H1 (cell line): ENCODE data around the gene ADAM19. TPM values are rescaled to one million over a fixed set of nuclear protein-coding genes. Genes with fewer than 3 reads are reported as not detected.

ENCODE experiments used
- CTCF ChIA-PET: fragments of 300-600 bp; sonication (Branson Sonifier 250); formaldehyde crosslinking; loops from one replicate; lab custom pipeline; 2021; ENCODE audit not compliant: partially characterized antibody; lab: Charles Lee
- POLR2A ChIA-PET: fragments of 300-600 bp; sonication (Branson Sonifier 250); formaldehyde crosslinking; loops from one replicate; lab custom pipeline; 2021; ENCODE audit warnings: inconsistent platforms; ENCODE audit not compliant: partially characterized antibody; lab: Charles Lee
- DNase-seq, 2 experiments: peaks; one replicate each; pipeline versions ENCODE4 v3.0.0 to v3.0.0-alpha.2; 2010 to 2022; ENCODE audit warnings: low spot score in 2 of 2, low read depth in 1 of 2, mixed read lengths in 1 of 2
- FAIRE-seq: peaks from 2 replicates; lab custom pipeline; 2011; peaks lifted over from hg19 to GRCh38; lab: Jason Lieb, UNC
- H2AFZ ChIP-seq: 2 replicates; pipeline ENCODE4 v1.8.1; 2012; ENCODE audit warnings: low read length, inconsistent platforms
- H2AK5ac ChIP-seq: 2 replicates; pipeline ENCODE4 v1.6.1; 2013; ENCODE audit warnings: low read depth, low read length
- H2BK120ac ChIP-seq: replicated peaks from 2 replicates; pipeline ENCODE3; 2013; ENCODE audit warnings: low read depth, low read length, inconsistent platforms
- H2BK12ac ChIP-seq: 2 replicates; pipeline ENCODE4 v1.6.1; 2013; ENCODE audit warnings: low read depth, low read length
- H2BK15ac ChIP-seq: 2 replicates; pipeline ENCODE4 v1.6.1; 2013; ENCODE audit warnings: low read length
- H2BK20ac ChIP-seq: 2 replicates; pipeline ENCODE4 v1.6.1; 2013; ENCODE audit warnings: low read length
- H2BK5ac ChIP-seq: 2 replicates; pipeline ENCODE4 v1.6.1; 2013; ENCODE audit warnings: low read depth, low read length
- H3K14ac ChIP-seq: 2 replicates; pipeline ENCODE4 v1.6.1; 2013; ENCODE audit warnings: inconsistent platforms; ENCODE audit not compliant: insufficient read length
- H3K18ac ChIP-seq: 2 replicates; pipeline ENCODE4 v1.6.1; 2013; ENCODE audit warnings: low read length; ENCODE audit errors: extremely low read depth
- H3K23ac ChIP-seq: 2 replicates; pipeline ENCODE4 v1.6.1; 2013; ENCODE audit warnings: inconsistent platforms; ENCODE audit not compliant: insufficient read length
- H3K23me2 ChIP-seq: 2 replicates; pipeline ENCODE4 v1.6.1; 2013; ENCODE audit warnings: low read depth, low read length
- H3K27ac ChIP-seq: 2 replicates; pipeline ENCODE4 v1.6.1; 2011; ENCODE audit warnings: low read depth, low read length, inconsistent platforms
- H3K27me3 ChIP-seq, 4 experiments: replicated peaks in 1 of 4; 1 replicate in 1 of 4; 2 replicates in 3 of 4; pipeline versions ENCODE4 v1.6.1 to v1.8.1; 2011 to 2013; ENCODE audit warnings: low read length in 3 of 4, mild to moderate bottlenecking in 3 of 4, inconsistent platforms in 2 of 4, mixed read lengths in 2 of 4, moderate library complexity in 1 of 4; ENCODE audit not compliant: control insufficient read depth in 3 of 4, insufficient read depth in 3 of 4; ENCODE audit errors: extremely low read depth in 1 of 4
- H3K36me3 ChIP-seq, 4 experiments: 2 replicates each; pipeline versions ENCODE4 v1.6.1 to v1.8.1; 2011 to 2013; ENCODE audit warnings: mild to moderate bottlenecking in 4 of 4, low read length in 3 of 4, moderate library complexity in 2 of 4, control low read depth in 1 of 4, inconsistent platforms in 1 of 4; ENCODE audit not compliant: insufficient read depth in 4 of 4, control insufficient read depth in 2 of 4
- H3K4ac ChIP-seq: replicated peaks from 2 replicates; pipeline ENCODE3; 2013; ENCODE audit warnings: low read length, low read depth, mixed read lengths, inconsistent platforms; ENCODE audit not compliant: insufficient read length
- H3K4me1 ChIP-seq, 4 experiments: replicated peaks in 1 of 4; 1 replicate in 1 of 4; 2 replicates in 3 of 4; pipeline versions ENCODE4 v1.6.1 to v1.8.1; 2011 to 2013; ENCODE audit warnings: low read length in 3 of 4, inconsistent platforms in 2 of 4, mixed read lengths in 1 of 4; ENCODE audit not compliant: insufficient read depth in 4 of 4, control insufficient read depth in 3 of 4
- H3K4me2 ChIP-seq, 2 experiments: 2 replicates each; pipeline versions ENCODE4 v1.6.1 to v1.8.1; 2011 to 2013; ENCODE audit warnings: low read depth in 2 of 2, low read length in 2 of 2, control low read depth in 1 of 2, inconsistent platforms in 1 of 2, mild to moderate bottlenecking in 1 of 2; ENCODE audit not compliant: insufficient read depth in 1 of 2
- H3K4me3 ChIP-seq, 4 experiments: fragments of 200-600, 300-600 bp in 1 of 4; sonication (generic), shearing (Covaris generic), sonication (Bioruptor Twin) in 1 of 4; 2 replicates each; pipeline versions ENCODE4 v1.5.1 to v1.8.1; 2011 to 2016; ENCODE audit warnings: low read length in 4 of 4, low read depth in 3 of 4, control low read depth in 2 of 4, inconsistent platforms in 2 of 4, mild to moderate bottlenecking in 2 of 4, mixed read lengths in 1 of 4, moderate library complexity in 1 of 4; ENCODE audit not compliant: insufficient read depth in 2 of 4; ENCODE audit errors: extremely low read depth in 1 of 4
- H3K56ac ChIP-seq: replicated peaks from 2 replicates; pipeline ENCODE3; 2013; ENCODE audit warnings: low read depth, mild to moderate bottlenecking, mixed read lengths, low read length, inconsistent platforms; ENCODE audit not compliant: insufficient read length
- H3K79me1 ChIP-seq: 2 replicates; pipeline ENCODE4 v1.6.1; 2013; ENCODE audit warnings: low read depth, low read length, control low read depth
- H3K79me2 ChIP-seq, 2 experiments: 2 replicates each; pipeline versions ENCODE4 v1.6.1 to v1.8.1; 2012 to 2013; ENCODE audit warnings: low read length in 2 of 2, mild to moderate bottlenecking in 2 of 2, inconsistent platforms in 1 of 2; ENCODE audit not compliant: insufficient read depth in 2 of 2, control insufficient read depth in 1 of 2
- H3K9ac ChIP-seq, 4 experiments: replicated peaks in 1 of 4; 1 replicate in 1 of 4; 2 replicates in 3 of 4; pipeline versions ENCODE4 v1.6.1 to v1.8.1; 2011 to 2013; ENCODE audit warnings: low read depth in 3 of 4, low read length in 3 of 4, control low read depth in 2 of 4, mild to moderate bottlenecking in 2 of 4, moderate library complexity in 2 of 4, inconsistent platforms in 1 of 4; ENCODE audit errors: extremely low read depth in 1 of 4
- H3K9me3 ChIP-seq, 2 experiments: 2 replicates each; pipeline versions ENCODE4 v1.6.1 to v1.8.1; 2012 to 2013; ENCODE audit warnings: mild to moderate bottlenecking in 2 of 2, moderate library complexity in 2 of 2, control low read depth in 1 of 2, inconsistent platforms in 1 of 2, low read depth in 1 of 2, low read length in 1 of 2, mixed read lengths in 1 of 2; ENCODE audit not compliant: insufficient read depth in 2 of 2
- H4K20me1 ChIP-seq, 2 experiments: replicated peaks in 1 of 2; 2 replicates each; pipeline versions ENCODE3 to v1.8.1; 2011 to 2013; ENCODE audit warnings: inconsistent platforms in 2 of 2, low read length in 2 of 2, mild to moderate bottlenecking in 1 of 2; ENCODE audit not compliant: insufficient read depth in 2 of 2, control insufficient read depth in 1 of 2
- H4K5ac ChIP-seq: 2 replicates; pipeline ENCODE4 v1.6.1; 2013; ENCODE audit warnings: low read length, low read depth, mixed read lengths, inconsistent platforms; ENCODE audit not compliant: insufficient read length
- H4K8ac ChIP-seq: 2 replicates; pipeline ENCODE4 v1.8.0; 2013; ENCODE audit warnings: mild to moderate bottlenecking, moderate library complexity, low read length, inconsistent platforms; ENCODE audit not compliant: insufficient read depth; ENCODE audit errors: extremely low read depth
- H4K91ac ChIP-seq: replicated peaks from 2 replicates; pipeline ENCODE3; 2013; ENCODE audit warnings: low read length, mixed read lengths, inconsistent platforms; ENCODE audit not compliant: insufficient read length
- ASH2L ChIP-seq: fragments of 200-600, 300-600 bp; sonication (generic); IDR thresholded peaks from one replicate; pipeline ENCODE4 v1.7.1; 2017; ENCODE audit warnings: low read length
- CBX8 ChIP-seq: fragments of 300-800, 300-1000 bp; sonication (generic); IDR thresholded peaks from 2 replicates; pipeline ENCODE4 v1.7.1; 2016; ENCODE audit warnings: low read depth, low read length, borderline replicate concordance
- CTBP2 ChIP-seq: IDR thresholded peaks from 2 replicates; pipeline ENCODE4 v1.7.0; 2011; ENCODE audit warnings: borderline replicate concordance, mild to moderate bottlenecking, moderate library complexity, mixed read lengths, low read length; ENCODE audit not compliant: insufficient read depth, insufficient read length
- JUND ChIP-seq: IDR thresholded peaks from 2 replicates; pipeline ENCODE4 v1.6.1; 2011; ENCODE audit warnings: mild to moderate bottlenecking, improper control_type of control experiment, low read length
- KDM4A ChIP-seq: IDR thresholded peaks from one replicate; pipeline ENCODE4 v1.7.1; 2012; ENCODE audit warnings: low read depth, mild to moderate bottlenecking, moderate library complexity, low read length, inconsistent platforms; ENCODE audit not compliant: severe bottlenecking
- KDM5A ChIP-seq: fragments of 200-600 bp; IDR thresholded peaks from 2 replicates; pipeline ENCODE4 v1.7.1; 2012; ENCODE audit warnings: mild to moderate bottlenecking, low read length, inconsistent platforms, mixed read lengths
- NRF1 ChIP-seq: IDR thresholded peaks from 2 replicates; pipeline ENCODE4 v1.6.1; 2011; ENCODE audit warnings: mild to moderate bottlenecking, low read depth, low read length, improper control_type of control experiment
- PHF8 ChIP-seq: fragments of 200-600 bp; sonication (generic); conservative IDR thresholded peaks from 2 replicates; pipeline ENCODE4 v1.7.1; 2012; ENCODE audit warnings: low read depth, mild to moderate bottlenecking, inconsistent platforms, low read length, moderate library complexity
- RAD21 ChIP-seq, 2 experiments: IDR thresholded peaks in 1 of 2; conservative IDR thresholded peaks in 1 of 2; 2 replicates each; pipeline ENCODE4 v1.6.1; 2011; ENCODE audit warnings: low read depth in 2 of 2, low read length in 2 of 2, improper control_type of control experiment in 1 of 2, inconsistent platforms in 1 of 2, mild to moderate bottlenecking in 1 of 2, moderate library complexity in 1 of 2
- SIN3A ChIP-seq, 2 experiments: IDR thresholded peaks in 1 of 2; conservative IDR thresholded peaks in 1 of 2; 2 replicates each; pipeline ENCODE4 v1.6.1; 2011 to 2012; ENCODE audit warnings: low read length in 2 of 2, improper control_type of control experiment in 1 of 2, low read depth in 1 of 2, mild to moderate bottlenecking in 1 of 2
- SP4 ChIP-seq: IDR thresholded peaks from 2 replicates; pipeline ENCODE4 v1.6.1; 2012; ENCODE audit warnings: low read length, inconsistent platforms
- SUZ12 ChIP-seq: fragments of 200-600 bp; sonication (generic); IDR thresholded peaks from 2 replicates; pipeline ENCODE4 v1.6.1; 2012; ENCODE audit warnings: mild to moderate bottlenecking, inconsistent platforms, low read length, moderate library complexity, mixed read lengths
- TCF12 ChIP-seq: IDR thresholded peaks from 2 replicates; pipeline ENCODE4 v1.6.1; 2011; ENCODE audit warnings: low read depth, mild to moderate bottlenecking, low read length
- WGBS, 2 experiments: shearing (Covaris generic) in 1 of 2; methylation state at CpG; one replicate each; pipeline versions ENCODE4 v1.1.6 to v1.1.7; 2013 to 2015; ENCODE audit warnings: low lambda C conversion rate in 2 of 2, mixed read lengths in 2 of 2, inconsistent platforms in 1 of 2, low coverage in 1 of 2, missing lambda C conversion rate in 1 of 2; ENCODE audit not compliant: insufficient replicate concordance in 2 of 2, insufficient coverage in 1 of 2, insufficient read length in 1 of 2; ENCODE audit errors: extremely low coverage in 1 of 2, missing lambda C conversion rate in 1 of 2; 5-methylcytosine and 5-hydroxymethylcytosine counted together
- polyA plus RNA-seq, 7 experiments: library from polyadenylated mRNA; depleted of rRNA in 3 of 7; stranded (reverse) in 5 of 7; unstranded in 2 of 7; fragments of >200 nt in 5 of 7; fragments of 200-250 nt in 2 of 7; gene quantifications; 1 replicate in 5 of 7; 2 replicates in 1 of 7; 4 replicates in 1 of 7; pipeline versions ENCODE4 v1.2.1 to v1.2.3, GENCODE V29; 2011 to 2013; ENCODE audit warnings: missing spikeins in 2 of 7, mixed read lengths in 2 of 7
- total RNA-seq: library from RNA; stranded (reverse); fragmentation: NEBNext Ultra II Directional; extraction: Animal tissue kit (Norgen Biotek cat#: 25700); gene quantifications from 2 replicates; pipeline ENCODE4 v1.2.1, GENCODE V29; 2021

Gene ADAM19
- total and polyA plus RNA-seq, 2 of the 8 experiments (the other 6 are each of a cell fraction or from before 2014, with no cell fraction given): 6.5 to 22.7 TPM

DNA sequence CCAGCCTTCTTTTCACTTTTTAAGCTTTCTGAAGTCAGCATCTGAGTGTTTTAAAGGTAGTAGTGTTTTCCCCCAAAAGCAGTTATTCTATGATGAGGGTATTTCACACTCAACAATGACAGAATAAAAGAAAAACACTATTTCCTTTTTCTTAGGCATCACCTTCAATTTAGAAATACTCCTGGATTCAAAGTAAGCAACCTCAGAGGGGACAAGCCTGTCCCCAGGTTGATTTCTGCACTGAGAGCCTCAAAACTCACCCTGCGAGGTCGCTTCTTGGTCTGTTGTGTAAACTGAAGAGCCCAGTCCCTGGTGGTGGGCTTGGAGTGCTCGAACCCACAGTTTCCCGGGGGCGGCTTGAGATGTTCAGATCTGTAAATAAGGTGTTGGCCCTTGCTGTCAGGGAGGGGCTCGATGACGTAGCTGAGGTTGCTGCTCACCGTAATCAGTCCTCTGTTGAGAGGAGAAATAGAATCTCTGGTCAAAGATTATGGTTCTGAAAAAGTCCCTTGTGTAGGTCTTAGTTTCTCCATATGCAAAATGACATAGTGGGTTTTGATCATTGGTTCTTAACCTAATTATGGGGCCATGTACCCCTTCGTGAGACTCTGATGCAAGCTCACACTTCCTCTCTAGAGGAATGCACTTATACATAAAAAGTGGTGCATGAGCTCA, 55.9 kb downstream of the ADAM19 start:
- Histone ChIP-seq H3K4me2 (no peak overlapping the region), H2BK120ac (no peak overlapping the region), H3K4ac (no peak overlapping the region), H4K91ac (no peak overlapping the region), H2BK15ac (no peak overlapping the region), H3K18ac (no peak overlapping the region), H3K56ac (no peak overlapping the region), H3K9me3 (no peaks in the 10 kb centered on the region), H3K23me2 (no peaks in the 10 kb centered on the region), H4K5ac (no peak overlapping the region), H3K9ac (no peak overlapping the region), H3K23ac (no peak overlapping the region), H2BK20ac (no peak overlapping the region), H3K27ac (no peak overlapping the region), H3K79me2 (no peaks in the 10 kb centered on the region), H3K79me1 (no peaks in the 10 kb centered on the region), H4K20me1 (peaks cover 0 to 2% of the 10 kb centered on the region in 2 experiments), H2BK5ac (no peak overlapping the region), H2AFZ (no peak overlapping the region), H2BK12ac (no peak overlapping the region), H3K4me3 (no peak overlapping the region), H3K4me1 (no peaks in the 10 kb centered on the region), H2AK5ac (no peak overlapping the region), H4K8ac (no peak overlapping the region), H3K36me3 (no peaks in the 10 kb centered on the region; a peak in 1 of 8 replicates), H3K27me3 (no peaks in the 10 kb centered on the region), H3K14ac (no peak overlapping the region)
- ChIA-PET CTCF (interaction anchor here (0.5 to 1.6 kb wide), 5 partner anchors 14 to 223 kb away, joined by 3 read pairs; partner anchors contain the start of gene LSM11), POLR2A (no interaction called here)
- DNase-seq: no peak
- FAIRE-seq: no peak
- WGBS, 2 experiments: 95% methylated on average over 9 of the region's 9 CpGs; no CpG with 5 or more reads in 1 of the 2 experiments
- TF ChIP-seq TCF12 (no peak), CTBP2 (no peak), SIN3A (conservative IDR thresholded peaks at IDR 0.05 in 1 of 2, IDR thresholded peaks at IDR 0.05 in 1 of 2; ENCODE audit: low read depth in 1 of 2, low read length in 2 of 2) (no peak), CBX8 (no peak), KDM4A (no peak), PHF8 (no peak), NRF1 (no peak), SUZ12 (no peak), RAD21 (IDR thresholded peaks at IDR 0.05 in 1 of 2, conservative IDR thresholded peaks at IDR 0.05 in 1 of 2; ENCODE audit: low read depth in 2 of 2, low read length in 2 of 2) (no peak), SP4 (no peak), ASH2L (no peak), KDM5A (no peak), JUND (no peak)
